GM12892 (cell line): ENCODE measurements around the gene GTF2A2. TPM values are rescaled to one million over a fixed set of nuclear protein-coding genes. Genes with fewer than 3 reads are reported as not detected.
A peak's percentile ranks its signal among the peaks of the same experiment; 100 is the strongest.
"Not testable (repeated sequence)": the region's sequence is repeated elsewhere in the genome, so short reads cannot be mapped to it uniquely, and the experiment has no call there.

ENCODE experiments used
- DNase-seq: peaks from one replicate; pipeline ENCODE4 v3.0.0; 2011; ENCODE audit not compliant: insufficient read length
- FAIRE-seq: peaks from 2 replicates; lab custom pipeline; 2011; peaks lifted over from hg19 to GRCh38; lab: Jason Lieb, UNC
- POLR2A ChIP-seq: IDR thresholded peaks from 2 replicates; pipeline ENCODE4 v1.6.1; 2011; ENCODE audit warnings: low read depth, low read length, control low read depth
- POLR2AphosphoS5 ChIP-seq: IDR thresholded peaks from 2 replicates; pipeline ENCODE4 v1.6.1; 2011; ENCODE audit warnings: low read depth, low read length, control low read depth
- TAF1 ChIP-seq: IDR thresholded peaks from 2 replicates; pipeline ENCODE4 v1.6.1; 2011; ENCODE audit warnings: low read depth, mild to moderate bottlenecking, control low read depth, low read length, borderline replicate concordance
- polyA plus RNA-seq: library from polyadenylated mRNA; unstranded; fragments of >200 nt; gene quantifications from one replicate; pipeline ENCODE4 v1.2.1, GENCODE V29; 2012; ENCODE audit warnings: missing spikeins, inconsistent platforms; ENCODE audit not compliant: missing spikeins

Gene GTF2A2, protein sequence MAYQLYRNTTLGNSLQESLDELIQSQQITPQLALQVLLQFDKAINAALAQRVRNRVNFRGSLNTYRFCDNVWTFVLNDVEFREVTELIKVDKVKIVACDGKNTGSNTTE
- 115 TPM for polyA plus RNA-seq

DNA sequence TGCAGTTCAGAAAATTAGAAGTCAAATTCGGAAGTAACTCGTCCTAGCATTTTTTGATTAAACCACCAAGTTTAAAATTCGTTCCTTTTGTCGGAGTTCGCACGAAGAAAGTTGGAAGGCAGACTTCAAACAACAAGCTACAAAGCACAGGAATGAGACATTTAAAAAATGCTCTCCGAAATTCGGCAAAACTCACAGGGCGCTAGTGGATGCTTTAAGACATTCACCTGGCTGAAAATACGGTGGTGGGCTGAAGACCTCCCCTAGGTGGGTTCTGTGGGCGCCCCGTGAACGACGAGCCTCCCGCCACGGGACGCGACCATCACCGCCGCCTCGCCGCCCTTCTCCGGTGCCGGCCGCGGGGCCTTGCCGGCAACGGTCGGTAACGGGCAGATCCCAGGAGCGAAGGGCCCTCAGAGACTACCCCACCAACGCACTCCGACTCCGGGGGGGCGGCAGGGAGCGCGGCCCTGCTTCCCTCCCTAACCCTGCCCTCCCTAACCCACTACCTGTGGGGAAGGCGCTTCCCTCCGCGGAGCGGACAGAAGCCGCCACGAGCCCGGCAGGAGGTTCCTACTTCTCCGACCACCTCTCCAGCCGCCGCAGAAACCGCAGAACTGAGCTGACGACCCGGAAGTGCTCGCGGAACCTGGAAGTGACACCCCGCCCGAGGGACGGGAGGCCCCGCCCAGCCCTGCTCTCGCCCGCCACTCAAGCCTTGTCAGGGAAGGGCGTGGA is at the start of gene GTF2A2:
Gene GTF2A2 (minus strand): TSS at position 619 of the 738 bp plus-strand sequence. CDS start 5,238 bp downstream, outside the sequence.
- DNase-seq (peak; percentile 86), FAIRE-seq (peak; percentile 99)
- TF ChIP-seq TAF1 (peak; percentile 77), POLR2AphosphoS5 (peak; percentile 81), POLR2A (peak; percentile 82)

DNA sequence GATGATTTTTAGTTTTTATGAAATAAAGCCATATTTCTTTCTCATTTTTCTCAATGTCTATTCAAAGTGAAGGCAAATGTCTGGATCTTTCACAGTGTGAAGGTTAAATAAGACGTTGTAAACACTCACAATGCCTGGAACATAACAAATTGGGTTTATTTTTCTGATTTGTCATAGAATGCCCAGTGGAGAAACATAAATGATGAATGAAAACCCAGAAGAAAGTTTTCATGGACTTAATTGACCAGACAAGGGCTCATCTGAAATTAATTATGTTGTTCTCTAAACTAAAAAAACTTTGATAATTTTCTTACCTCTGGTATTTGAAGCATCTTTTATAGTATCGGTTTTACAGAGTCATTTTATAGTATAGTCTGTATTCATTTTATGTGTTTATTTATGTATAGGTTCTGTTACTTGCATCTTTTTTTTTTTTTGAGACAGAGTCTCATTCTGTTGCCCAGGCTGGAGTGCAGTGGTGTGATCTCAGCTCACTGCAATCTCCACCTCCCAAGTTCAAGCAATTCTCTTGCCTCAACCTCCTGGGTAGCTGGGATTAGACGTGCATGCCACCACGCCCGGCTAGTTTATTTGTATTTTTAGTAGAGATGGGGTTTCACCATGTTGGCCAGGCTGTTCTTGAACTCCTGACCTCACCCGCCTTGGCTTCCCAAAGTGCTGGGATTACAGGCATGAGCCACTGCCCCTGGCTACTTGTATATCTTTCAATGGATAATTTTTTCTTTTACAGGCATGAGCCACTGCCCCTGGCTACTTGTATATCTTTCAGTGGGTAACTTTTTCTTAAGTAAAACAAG is 46.9 kb upstream of the GTF2A2 start:
- DNase-seq: no peak
- FAIRE-seq: no peak
- TF ChIP-seq POLR2AphosphoS5 (no peak), TAF1 (no peak), POLR2A (no peak)

DNA sequence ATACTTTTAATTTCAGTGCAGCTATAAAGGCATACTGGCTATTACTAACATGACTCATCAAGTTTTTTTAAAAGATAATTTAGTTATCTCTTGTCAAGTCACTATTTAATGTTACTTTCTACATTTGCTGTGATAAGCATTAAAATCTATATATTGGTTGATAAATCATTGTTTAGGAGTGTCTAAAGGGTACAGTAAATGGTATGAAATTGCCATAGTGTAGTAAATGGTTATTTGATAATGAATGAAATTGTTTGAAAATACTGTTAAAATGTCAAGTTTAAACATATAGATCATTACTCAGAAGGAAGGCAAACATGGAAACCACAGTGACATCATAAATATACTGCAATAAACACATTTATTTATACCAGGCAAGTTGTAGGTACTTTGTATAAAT is 45.0 kb upstream of the GTF2A2 start:
- no peak for FAIRE-seq
- DNase-seq: no peak
- no peak for TF ChIP-seq POLR2AphosphoS5
- TF ChIP-seq TAF1: no peak
- TF ChIP-seq POLR2A: no peak

DNA sequence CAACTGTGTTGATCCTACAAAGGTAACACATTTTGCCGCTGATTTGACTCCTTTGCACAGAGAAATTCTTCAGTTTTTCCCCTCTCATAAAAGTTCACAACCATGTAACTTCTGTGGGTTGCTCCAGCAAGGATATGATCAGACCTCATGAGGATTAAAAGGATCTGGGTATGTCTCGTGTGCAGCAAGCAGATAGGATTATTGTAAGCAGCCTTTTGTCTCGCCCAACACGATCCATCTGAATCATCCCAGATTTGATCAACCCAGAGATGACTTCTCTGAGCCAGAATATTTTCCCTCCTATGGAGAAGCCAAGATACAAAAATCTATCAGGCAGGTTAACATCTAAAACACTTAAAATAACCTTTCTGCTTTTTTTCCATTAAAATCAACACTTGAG is 44.6 kb upstream of the GTF2A2 start:
- FAIRE-seq: no peak
- TF ChIP-seq POLR2AphosphoS5 (no peak), TAF1 (no peak), POLR2A (no peak)
- no peak for DNase-seq

DNA sequence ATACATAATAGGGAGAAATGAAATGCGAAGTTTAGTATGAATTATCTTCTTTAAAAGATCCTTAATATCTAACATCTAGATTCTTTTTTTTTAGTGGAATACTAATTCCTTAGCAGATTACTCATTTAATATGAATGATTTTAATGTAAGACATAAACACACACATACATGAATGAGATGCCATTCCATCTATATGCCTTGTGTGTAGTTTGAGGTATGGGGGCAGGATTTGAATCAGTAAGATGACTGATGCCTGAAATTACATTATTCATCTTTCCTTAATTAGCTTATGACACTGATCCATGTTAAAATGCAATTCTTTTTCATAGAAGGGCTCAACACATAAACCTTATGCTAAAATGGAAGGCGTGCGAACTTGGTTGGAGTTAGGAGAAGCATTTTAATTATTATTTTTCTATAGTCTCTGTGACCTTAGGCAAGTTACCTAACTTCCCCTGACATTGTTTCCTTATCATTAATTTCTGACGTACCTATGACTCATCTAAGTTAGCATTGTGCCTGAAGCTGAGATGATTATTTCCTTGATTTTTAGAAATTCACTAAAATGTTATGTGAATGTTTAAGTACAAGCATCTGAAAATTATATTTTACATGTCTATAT is 42.6 kb upstream of the GTF2A2 start:
- DNase-seq (no peak), FAIRE-seq (no peak)
- TF ChIP-seq POLR2A: no peak
- no peak for TF ChIP-seq TAF1
- no peak for TF ChIP-seq POLR2AphosphoS5

DNA sequence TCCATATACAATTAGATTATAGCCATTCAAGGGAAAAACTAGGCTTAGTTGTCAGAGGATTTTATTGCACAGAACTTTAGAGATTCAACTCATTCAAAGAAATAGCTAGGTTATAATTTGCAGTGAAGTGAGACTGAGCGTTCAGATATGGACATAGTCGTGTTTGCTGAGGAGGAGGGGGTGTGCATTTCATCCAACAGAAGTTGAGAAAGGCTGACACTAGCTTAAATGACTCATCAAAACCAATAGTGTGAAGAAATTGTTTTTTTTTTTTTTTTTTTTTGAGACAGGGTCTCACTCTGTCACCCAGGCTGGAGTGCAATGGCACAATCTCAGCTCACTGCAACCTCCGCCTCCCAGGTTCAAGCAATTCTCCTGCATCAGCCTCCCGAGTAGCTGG is 40.8 kb upstream of the GTF2A2 start:
- not testable (repeated sequence) for DNase-seq, FAIRE-seq

DNA sequence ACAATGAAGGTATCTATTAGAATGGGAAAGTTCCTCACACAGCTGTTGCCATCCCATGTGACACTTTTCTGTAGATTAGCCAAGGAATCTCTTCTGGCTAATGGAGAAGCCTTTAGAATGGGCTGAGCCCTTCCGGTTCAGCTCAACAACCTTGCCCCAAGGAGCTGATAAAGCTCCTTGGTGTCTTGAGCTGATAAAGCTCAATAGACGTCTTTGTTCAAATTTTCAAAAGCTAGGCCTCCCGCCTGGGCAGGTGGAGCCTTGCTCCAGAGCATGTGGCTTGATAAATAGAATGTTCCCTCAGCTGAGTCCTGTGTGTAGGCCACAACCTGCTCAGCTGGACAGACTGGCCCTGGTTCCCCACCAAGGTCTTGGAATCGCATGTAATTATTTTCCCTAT is 39.0 kb upstream of the GTF2A2 start:
- TF ChIP-seq TAF1: no peak
- no peak for TF ChIP-seq POLR2A
- TF ChIP-seq POLR2AphosphoS5: no peak
- DNase-seq: no peak
- no peak for FAIRE-seq

DNA sequence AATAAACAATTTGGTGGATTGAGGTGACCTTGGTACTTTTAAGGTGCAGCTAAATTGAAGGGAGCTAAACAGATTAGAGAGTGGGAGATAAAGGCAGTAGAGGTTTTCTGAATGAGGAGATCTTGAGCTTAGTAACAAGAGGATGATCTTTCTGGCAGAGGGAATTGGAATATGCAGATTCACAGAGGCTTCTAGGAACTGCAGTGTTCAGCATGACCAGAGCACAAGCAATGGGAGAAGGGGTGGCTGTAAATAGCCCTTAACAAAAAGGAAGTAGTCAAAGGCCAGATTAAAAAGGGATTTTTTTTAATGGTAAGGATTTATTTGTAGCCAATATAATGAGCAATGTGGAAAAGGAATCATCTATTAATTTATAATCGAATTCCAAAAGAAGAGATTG is 37.5 kb upstream of the GTF2A2 start:
- DNase-seq: no peak
- no peak for TF ChIP-seq POLR2A
- TF ChIP-seq POLR2AphosphoS5: no peak
- no peak for TF ChIP-seq TAF1
- no peak for FAIRE-seq

DNA sequence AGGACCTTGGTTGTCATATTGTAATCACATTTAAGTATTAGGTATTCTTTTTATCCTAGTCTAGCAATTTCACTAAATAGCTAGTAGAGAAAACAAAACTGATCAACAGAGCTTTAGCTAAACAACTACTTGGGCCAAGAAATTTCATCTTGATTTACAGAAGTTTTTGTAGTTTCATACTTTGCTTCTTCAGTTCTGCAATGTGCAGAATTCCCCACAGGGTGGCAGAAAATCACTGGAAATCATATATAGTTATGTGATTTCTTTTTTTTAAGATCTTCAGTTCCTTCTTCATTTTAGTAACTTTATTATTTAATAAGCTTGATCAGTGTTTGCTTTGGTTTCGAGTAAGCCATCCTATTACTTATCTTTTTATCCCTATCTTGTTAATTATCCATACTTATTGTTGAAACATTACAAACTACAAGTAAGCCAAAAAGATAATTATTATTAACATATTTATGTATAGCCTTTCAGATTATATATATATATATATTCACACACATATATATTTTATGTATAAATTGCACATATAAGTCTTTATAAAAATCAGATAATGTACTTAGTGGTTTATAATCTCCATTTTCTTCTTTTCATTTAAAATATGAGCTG is 34.0 kb upstream of the GTF2A2 start:
- TF ChIP-seq TAF1: no peak
- TF ChIP-seq POLR2AphosphoS5: no peak
- DNase-seq (no peak), FAIRE-seq (no peak)

DNA sequence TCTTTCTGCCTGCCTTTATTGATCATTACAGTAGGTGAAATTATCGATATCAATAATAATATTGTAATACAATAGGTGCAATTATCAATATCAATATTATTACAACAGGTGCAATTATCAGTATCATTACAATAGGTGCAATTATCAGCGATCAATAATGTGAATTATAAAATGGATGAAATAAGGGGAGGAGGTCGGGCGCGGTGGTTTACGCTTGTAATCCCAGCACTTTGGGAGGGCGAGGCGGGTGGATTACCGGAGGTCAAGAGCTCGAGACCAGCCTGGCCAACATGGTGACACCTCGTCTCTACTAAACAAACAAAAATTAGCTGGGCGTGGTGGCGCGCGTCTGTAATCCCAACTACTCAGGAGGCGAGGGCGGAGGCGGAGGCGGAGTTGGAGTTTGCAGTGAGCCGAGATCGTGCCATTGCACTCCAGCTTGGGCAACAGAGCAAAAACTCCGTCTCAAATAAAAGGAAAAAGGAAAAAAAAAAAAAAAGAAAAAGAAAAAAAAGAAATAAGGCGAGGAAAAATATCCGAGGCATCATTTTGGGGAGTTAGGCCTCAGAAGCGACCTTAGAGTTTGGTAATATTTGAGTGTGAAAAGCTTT is 32.4 kb upstream of the GTF2A2 start:
- no peak for TF ChIP-seq POLR2A
- no peak for TF ChIP-seq POLR2AphosphoS5
- no peak for TF ChIP-seq TAF1
- FAIRE-seq (no peak), DNase-seq (no peak)
